Vagina (tissue), 2 donors: ENCODE data around the gene AASDH.

Experiments
- CTCF ChIP-seq, 3 experiments: fragments of 450-650 bp in 2 of 3; fragments of 200-600 bp in 1 of 3; sonication (generic) in 1 of 3; IDR thresholded peaks; one replicate each; pipeline ENCODE4 v1.5.1; 2017 to 2019; ENCODE audit warnings: antibody characterized with exemption in 3 of 3, mild to moderate bottlenecking in 2 of 3, moderate library complexity in 2 of 3
- POLR2A ChIP-seq, 2 donors: fragments of 450-650 bp; IDR thresholded peaks; one replicate each; pipeline ENCODE4 v1.6.1; 2017; ENCODE audit warnings: antibody characterized with exemption in 2 of 2, mild to moderate bottlenecking in 2 of 2, moderate library complexity in 2 of 2
- POLR2AphosphoS5 ChIP-seq, 2 donors: sonication (generic); formaldehyde crosslinking; IDR thresholded peaks; one replicate each; pipeline ENCODE4 v1.9.0; 2017; ENCODE audit warnings: antibody characterized with exemption in 2 of 2, mild to moderate bottlenecking in 2 of 2, low read depth in 1 of 2; ENCODE audit not compliant: insufficient read depth in 1 of 2

- TF ChIP-seq POLR2A (IDR thresholded peaks at IDR 0.05) (no peak), CTCF (IDR thresholded peaks at IDR 0.05) (no peak), POLR2AphosphoS5 (IDR thresholded peaks at IDR 0.05; ENCODE audit: insufficient read depth in 1 of 2, low read depth in 1 of 2) (no peak)
Measured at GRCh38 chr4:56375458-56375857, 11.8 kb downstream of the AASDH start.
